Liver (tissue), 9 donors: Measurements from ENCODE around the gene SNU13. TPM values are rescaled to one million over a fixed set of nuclear protein-coding genes. Genes with fewer than 3 reads are reported as not detected.

Experiments used
- DNase-seq: peaks from one replicate; pipeline ENCODE4 v3.0.0-alpha.2; 2017; ENCODE audit warnings: low spot score
- H3K27ac ChIP-seq, 2 donors: one replicate each; pipeline ENCODE4 v1.7.0; 2013; ENCODE audit warnings: inconsistent platforms in 2 of 2, low read length in 2 of 2, control low read depth in 1 of 2, low read depth in 1 of 2, mild to moderate bottlenecking in 1 of 2
- H3K27me3 ChIP-seq, 4 donors: one replicate each; pipeline versions ENCODE4 v1.6.1 to v1.7.0; 2013; ENCODE audit warnings: low read length in 3 of 4, inconsistent platforms in 1 of 4, mild to moderate bottlenecking in 1 of 4, moderate library complexity in 1 of 4; ENCODE audit not compliant: control insufficient read depth in 4 of 4, insufficient read depth in 4 of 4
- H3K36me3 ChIP-seq, 4 donors: one replicate each; pipeline versions ENCODE4 v1.6.1 to v1.7.0; 2013; ENCODE audit warnings: low read length in 3 of 4, mild to moderate bottlenecking in 3 of 4, low read depth in 1 of 4, moderate library complexity in 1 of 4; ENCODE audit not compliant: control insufficient read depth in 4 of 4, insufficient read depth in 3 of 4
- H3K4me1 ChIP-seq, 4 donors: one replicate each; pipeline versions ENCODE4 v1.6.1 to v1.7.0; 2013; ENCODE audit warnings: low read length in 3 of 4, mild to moderate bottlenecking in 3 of 4, moderate library complexity in 1 of 4; ENCODE audit not compliant: control insufficient read depth in 4 of 4, insufficient read depth in 4 of 4
- H3K4me3 ChIP-seq, 3 donors: one replicate each; pipeline versions ENCODE4 v1.6.1 to v1.7.0; 2013; ENCODE audit warnings: low read length in 3 of 3, control low read depth in 1 of 3, low read depth in 1 of 3, mild to moderate bottlenecking in 1 of 3
- H3K9ac ChIP-seq, 2 donors: one replicate each; pipeline ENCODE4 v1.7.0; 2013; ENCODE audit warnings: low read length in 2 of 2, mild to moderate bottlenecking in 2 of 2, moderate library complexity in 2 of 2, control low read depth in 1 of 2, low read depth in 1 of 2
- H3K9me3 ChIP-seq, 4 donors: one replicate each; pipeline versions ENCODE4 v1.6.1 to v1.7.0; 2013; ENCODE audit warnings: low read length in 3 of 4; ENCODE audit not compliant: control insufficient read depth in 4 of 4
- ATF3 ChIP-seq: IDR thresholded peaks from 2 replicates; pipeline ENCODE4 v1.6.1; 2016; ENCODE audit warnings: antibody characterized with exemption
- CTCF ChIP-seq: fragments of 150-350 bp; IDR thresholded peaks from 2 replicates; pipeline ENCODE4 v1.5.1; 2017; ENCODE audit warnings: improper control_type of control experiment, low read depth, low read length; ENCODE audit not compliant: missing input control
- EGR1 ChIP-seq, 2 donors: IDR thresholded peaks; 2 replicates each; pipeline ENCODE4 v1.6.1; 2016 to 2018; ENCODE audit warnings: antibody characterized with exemption in 2 of 2, low read depth in 2 of 2
- FOXA1 ChIP-seq: IDR thresholded peaks from 2 replicates; pipeline ENCODE4 v1.6.1; 2016; ENCODE audit warnings: antibody characterized with exemption
- FOXA2 ChIP-seq: IDR thresholded peaks from 2 replicates; pipeline ENCODE4 v1.6.1; 2016; ENCODE audit warnings: antibody characterized with exemption
- GABPA ChIP-seq, 2 donors: IDR thresholded peaks in 1 of 2; conservative IDR thresholded peaks in 1 of 2; 2 replicates each; pipeline ENCODE4 v1.6.1; 2016; ENCODE audit warnings: antibody characterized with exemption in 2 of 2, mild to moderate bottlenecking in 1 of 2, moderate library complexity in 1 of 2
- HNF4A ChIP-seq, 2 donors: conservative IDR thresholded peaks; 2 replicates each; pipeline ENCODE4 v1.6.1; 2016; ENCODE audit warnings: antibody characterized with exemption in 2 of 2, mild to moderate bottlenecking in 2 of 2
- HNF4G ChIP-seq: IDR thresholded peaks from 2 replicates; pipeline ENCODE4 v1.6.1; 2016; ENCODE audit warnings: antibody characterized with exemption
- MAX ChIP-seq: IDR thresholded peaks from 2 replicates; pipeline ENCODE4 v1.6.1; 2016; ENCODE audit warnings: antibody characterized with exemption
- NR2F2 ChIP-seq: IDR thresholded peaks from 2 replicates; pipeline ENCODE4 v1.6.1; 2016; ENCODE audit warnings: antibody characterized with exemption
- RAD21 ChIP-seq, 2 donors: IDR thresholded peaks; 2 replicates each; pipeline ENCODE4 v1.6.1; 2016; ENCODE audit warnings: antibody characterized with exemption in 2 of 2, mild to moderate bottlenecking in 2 of 2
- REST ChIP-seq: IDR thresholded peaks from 2 replicates; pipeline ENCODE4 v1.6.1; 2016; ENCODE audit warnings: antibody characterized with exemption, mild to moderate bottlenecking
- RXRA ChIP-seq, 2 donors: IDR thresholded peaks; 2 replicates each; pipeline ENCODE4 v1.6.1; 2017 to 2018; ENCODE audit warnings: antibody characterized with exemption in 2 of 2, mild to moderate bottlenecking in 1 of 2
- SP1 ChIP-seq: IDR thresholded peaks from 2 replicates; pipeline ENCODE4 v1.6.1; 2018; ENCODE audit warnings: antibody characterized with exemption, mild to moderate bottlenecking
- TAF1 ChIP-seq: conservative IDR thresholded peaks from 2 replicates; pipeline ENCODE4 v1.6.1; 2016; ENCODE audit warnings: antibody characterized with exemption, mild to moderate bottlenecking
- YY1 ChIP-seq: IDR thresholded peaks from 2 replicates; pipeline ENCODE4 v1.6.1; 2016; ENCODE audit warnings: antibody characterized with exemption, mild to moderate bottlenecking
- ZBTB33 ChIP-seq: IDR thresholded peaks from 2 replicates; pipeline ENCODE4 v1.6.1; 2016; ENCODE audit warnings: antibody characterized with exemption
- WGBS: extraction: QIAGEN DNeasy Blood & Tissue Kit; methylation state at CpG from one replicate; pipeline ENCODE4 v1.1.7; 2013; 5-methylcytosine and 5-hydroxymethylcytosine counted together
- polyA plus RNA-seq, 2 donors: library from polyadenylated mRNA; stranded (reverse) in 1 of 2; unstranded in 1 of 2; fragments of 200-250 nt in 1 of 2; fragments of >200 nt in 1 of 2; fragmentation: Nextera tagmentation in 1 of 2; extraction: Ambion mirVana in 1 of 2; gene quantifications; one replicate each; pipeline versions ENCODE4 v1.2.1 to v1.2.3, GENCODE V29; 2013 to 2015
- total RNA-seq, 2 donors: library from RNA; depleted of rRNA; stranded (reverse); fragments of >200 nt; gene quantifications; one replicate each; pipeline ENCODE4 v1.2.3, GENCODE V29; 2014
- donor health status: healthy.
- donor health status: healthy.
- donor health status: healthy.
- donor health status: healthy.
- donor health status: healthy.

Gene SNU13
- total and polyA plus RNA-seq, 4 donors: 22.3 to 104 (median 43.9) TPM

- H3K4me1 ChIP-seq: peaks cover 5 to 10% (median 6%) of the 10 kb centered on the region in 4 donors
- H3K9ac ChIP-seq: peak overlapping the region in 1 of 2 donors; percentile 13
- DNase-seq: peak; percentile 97
- 30% methylated on average over 12 of the region's 12 CpGs for WGBS
- no peak for TF ChIP-seq ZBTB33
- peak; percentile 87 to 89 for TF ChIP-seq RAD21 (IDR thresholded peaks at IDR 0.05)
- peak; percentile 91 for TF ChIP-seq CTCF
- TF ChIP-seq RXRA (IDR thresholded peaks at IDR 0.05): no peak
- H3K27me3 ChIP-seq: no peaks in the 10 kb centered on the region
- H3K27ac ChIP-seq: no peak overlapping the region
- H3K4me3 ChIP-seq: no peak overlapping the region
- H3K9me3 ChIP-seq: no peaks in the 10 kb centered on the region
- H3K36me3 ChIP-seq: peaks cover 0 to 13% (median 3%) of the 10 kb centered on the region in 4 donors
Measured at GRCh38 chr22:41697126-41697775, 8.6 kb upstream of the SNU13 start.

- no peak overlapping the region for H3K4me3 ChIP-seq
- no peak overlapping the region for H3K9ac ChIP-seq
- H3K9me3 ChIP-seq: no peaks in the 10 kb centered on the region
- peaks cover 5 to 10% (median 6%) of the 10 kb centered on the region in 4 donors for H3K4me1 ChIP-seq
- no peak for TF ChIP-seq FOXA2
- TF ChIP-seq REST: no peak
- no peak for TF ChIP-seq GABPA (IDR thresholded peaks at IDR 0.05 in 1 of 2, conservative IDR thresholded peaks at IDR 0.05 in 1 of 2)
- no peak for TF ChIP-seq EGR1 (IDR thresholded peaks at IDR 0.05; ENCODE audit: low read depth in 2 of 2)
- no peak for TF ChIP-seq YY1
- no peak for TF ChIP-seq ZBTB33
- no peak for TF ChIP-seq RXRA (IDR thresholded peaks at IDR 0.05)
- TF ChIP-seq HNF4A (conservative IDR thresholded peaks at IDR 0.05): no peak
- no peak for TF ChIP-seq ATF3
- no peak for TF ChIP-seq FOXA1
- no peak for TF ChIP-seq TAF1
- no peak for TF ChIP-seq CTCF
- no peak for TF ChIP-seq HNF4G
- TF ChIP-seq SP1: no peak
- no peak for TF ChIP-seq MAX
- TF ChIP-seq NR2F2: no peak
- no peak overlapping the region for H3K27ac ChIP-seq
- no peak for DNase-seq
- H3K36me3 ChIP-seq: peaks cover 0 to 13% (median 3%) of the 10 kb centered on the region in 4 donors
- no peaks in the 10 kb centered on the region for H3K27me3 ChIP-seq
- WGBS: 71% methylated on average over 11 of the region's 11 CpGs
Measured at GRCh38 chr22:41696703-41697102, 8.0 kb upstream of the SNU13 start.
